Stimulated activated CD4-positive, alpha-beta T cell treated with anti-CD3 and anti-CD28 coated beads, Interleukin-1b, Interleukin-23, amount 100 ng/mL, for 1 hour (primary cell): Measurements from ENCODE around the gene NUP205.
A peak's percentile ranks its signal among the peaks of the same experiment; 100 is the strongest.

Experiments used
- DNase-seq, 2 donors: peaks; one replicate each; pipeline ENCODE4 v3.0.0-alpha.2; 2020; ENCODE audit warnings: low read depth in 2 of 2

NUP205 gene

DNA sequence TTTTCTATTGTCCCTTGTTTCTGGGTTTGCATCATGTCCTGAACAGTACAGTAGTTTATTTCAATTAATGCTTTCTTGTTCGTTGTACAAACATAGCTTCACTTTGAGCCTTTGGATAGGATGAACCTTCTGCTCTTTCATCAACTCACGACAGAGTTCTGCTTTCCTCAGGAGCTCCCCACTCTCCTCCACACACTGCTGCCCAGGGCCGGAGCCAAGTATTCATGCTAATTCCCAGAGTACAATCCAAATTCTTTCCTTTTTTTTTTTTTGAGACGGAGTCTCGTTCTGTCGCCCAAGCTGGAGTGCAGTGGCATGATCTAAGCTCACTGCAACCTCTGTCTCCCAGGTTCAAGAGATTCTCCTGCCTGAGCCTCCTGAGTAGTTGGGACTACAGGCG lies 7.5 kb upstream of the NUP205 start:
- no peak for DNase-seq

DNA sequence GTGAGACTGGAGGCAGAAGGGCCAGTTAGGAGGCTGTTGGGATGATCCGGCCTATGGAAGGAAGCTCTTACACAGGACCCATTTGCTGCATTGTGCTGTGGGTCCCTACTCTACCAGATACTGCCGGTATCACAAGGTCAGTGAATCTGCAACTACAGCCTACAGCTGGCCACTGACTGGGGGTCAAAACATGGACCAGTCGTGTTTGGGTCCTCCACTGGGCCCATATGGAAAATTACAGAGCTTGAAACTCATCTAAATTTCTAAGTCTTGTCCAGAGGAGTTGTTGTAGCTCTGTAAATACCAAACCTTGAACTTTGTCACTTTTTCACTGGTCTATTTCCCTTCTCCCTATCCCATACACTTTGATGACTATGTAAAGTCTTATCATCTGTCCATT lies 5.6 kb upstream of the NUP205 start:
- no peak for DNase-seq

DNA sequence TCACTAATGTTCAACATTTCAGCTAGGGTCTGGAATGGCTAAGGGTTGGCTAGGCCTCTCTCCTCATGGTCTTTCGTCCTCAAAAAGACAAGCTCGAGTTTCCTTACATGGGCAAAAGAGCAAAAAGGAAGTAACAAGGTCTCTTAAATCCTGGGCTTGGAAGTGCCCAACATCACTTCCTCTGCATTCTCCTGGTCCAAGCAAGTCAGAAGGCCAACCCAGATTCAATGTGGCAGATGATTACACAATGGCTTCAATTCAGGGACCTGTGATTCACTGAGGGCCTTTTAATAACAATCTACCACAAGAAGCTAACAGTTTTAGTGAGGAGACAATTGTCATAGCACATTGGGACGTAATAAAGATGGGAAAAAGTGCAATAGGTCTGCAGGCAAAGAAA lies 4.4 kb upstream of the NUP205 start:
- DNase-seq = no peak

DNA sequence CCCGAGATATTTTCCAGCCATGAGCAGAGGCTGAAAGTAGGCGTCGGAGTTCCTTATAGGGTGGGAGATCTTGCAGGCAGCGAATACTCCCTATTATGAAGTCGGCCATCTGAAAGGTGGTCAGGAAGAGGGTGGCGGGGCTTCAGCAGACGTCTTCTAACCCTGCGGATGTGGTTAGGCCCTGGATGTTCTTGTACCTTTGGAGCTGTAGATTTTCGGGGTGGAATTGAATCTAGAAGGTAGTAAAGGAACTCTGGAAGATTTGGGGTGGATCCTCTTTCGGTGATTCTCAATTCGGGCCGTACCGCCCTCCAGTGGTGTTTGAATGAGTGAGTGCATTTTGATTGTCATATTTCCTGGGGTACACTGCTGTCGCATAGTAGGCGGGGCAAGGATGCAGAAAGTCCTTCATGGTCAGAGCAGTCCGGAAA lies 635 bp downstream of the NUP205 start:
- DNase-seq = peak in 1 of 2 donors; percentile 26

DNA sequence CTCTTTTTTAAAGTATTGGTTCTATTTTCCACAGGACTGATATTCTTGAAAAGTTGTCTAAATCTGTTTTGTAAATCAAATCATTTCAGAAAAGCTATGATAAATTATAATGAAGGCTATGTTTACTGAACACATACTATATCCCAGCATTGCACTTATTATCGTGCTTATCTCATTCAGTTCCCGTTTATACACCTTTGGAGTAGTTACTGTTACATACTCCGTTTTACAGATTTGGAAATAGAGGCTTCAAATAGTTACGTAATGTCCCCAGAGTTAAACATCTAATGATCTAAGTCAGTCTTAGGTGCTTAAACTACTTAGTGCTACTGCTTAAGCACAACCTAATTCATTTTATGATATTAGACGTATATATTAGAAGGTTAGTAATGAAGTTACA lies 1.2 kb downstream of the NUP205 start:
- no peak for DNase-seq

DNA sequence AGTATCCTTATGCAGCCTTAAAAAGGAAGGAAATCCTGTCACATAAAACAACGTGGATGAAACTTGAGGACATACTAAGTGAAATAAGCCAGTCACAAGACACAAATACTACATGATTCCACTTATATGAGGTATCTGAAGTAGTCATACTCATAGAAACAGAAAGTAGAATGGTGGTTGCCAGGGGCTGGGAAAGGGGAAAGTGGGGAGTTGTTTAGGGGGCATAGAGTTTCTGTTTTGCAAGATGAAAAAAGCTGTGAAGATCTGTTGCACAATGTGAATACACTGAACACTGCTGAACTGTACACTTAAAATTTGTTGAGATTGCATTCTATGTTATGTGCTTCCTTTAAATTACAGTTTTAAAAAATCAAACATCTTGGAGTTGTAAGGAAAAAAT lies 2.9 kb downstream of the NUP205 start:
- DNase-seq = no peak

DNA sequence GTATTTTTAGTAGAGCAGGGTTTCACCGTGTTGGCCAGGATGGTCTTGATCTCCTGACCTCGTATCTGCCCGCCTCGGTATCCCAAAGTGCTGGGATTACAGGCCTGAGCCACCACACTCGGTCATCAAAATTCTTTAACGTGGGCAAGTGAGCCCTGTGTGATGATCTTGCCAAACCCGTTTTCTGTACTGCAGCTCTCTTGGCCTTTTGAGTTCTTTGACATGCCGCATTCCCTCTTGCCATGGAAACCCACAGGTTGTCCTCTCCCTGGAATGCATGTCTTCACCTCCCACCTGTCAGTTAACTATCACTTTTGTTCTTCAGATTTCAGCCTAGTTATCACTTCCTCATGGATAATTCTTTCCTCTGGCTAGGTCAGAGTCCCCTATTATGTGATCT lies 5.0 kb downstream of the NUP205 start:
- no peak for DNase-seq

DNA sequence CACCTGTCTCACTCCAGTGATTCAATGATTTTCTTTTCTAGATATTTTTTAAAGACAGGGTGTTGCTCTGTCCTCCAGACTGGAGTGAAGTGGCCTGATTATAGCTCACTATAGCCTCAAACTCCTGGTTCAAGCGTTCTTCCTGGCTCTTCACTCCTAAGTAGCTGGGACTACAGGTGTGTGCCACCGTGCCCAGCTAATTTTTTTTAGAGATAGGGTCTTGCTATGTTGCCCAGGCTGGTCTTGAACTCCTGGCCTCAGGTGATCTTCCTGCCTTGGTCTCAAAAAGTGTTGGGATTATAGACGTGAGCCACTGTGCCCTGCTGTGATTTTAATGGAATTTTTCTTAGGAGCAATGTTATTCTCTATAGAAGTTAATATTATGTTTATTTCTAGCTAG lies 14.1 kb downstream of the NUP205 start:
- DNase-seq = no peak

DNA sequence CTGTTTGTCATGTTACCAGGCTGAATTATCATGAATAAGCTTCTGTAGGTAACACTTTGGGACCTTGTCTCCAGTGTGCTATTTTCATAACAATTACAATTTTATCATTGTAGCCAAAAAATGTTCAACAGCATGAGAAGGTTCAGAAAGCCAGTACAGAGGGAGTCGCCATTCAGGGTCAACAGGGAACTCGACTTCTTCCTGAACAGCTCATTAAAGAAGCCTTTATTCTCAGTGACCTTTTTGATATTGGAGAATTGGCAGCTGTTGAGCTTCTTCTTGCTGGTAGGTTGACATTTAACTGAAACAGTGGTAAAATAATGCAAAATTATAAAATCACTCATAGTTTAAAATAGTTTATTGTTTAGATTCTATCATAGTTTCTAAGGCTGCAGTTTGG lies 15.8 kb downstream of the NUP205 start:
- no peak for DNase-seq

DNA sequence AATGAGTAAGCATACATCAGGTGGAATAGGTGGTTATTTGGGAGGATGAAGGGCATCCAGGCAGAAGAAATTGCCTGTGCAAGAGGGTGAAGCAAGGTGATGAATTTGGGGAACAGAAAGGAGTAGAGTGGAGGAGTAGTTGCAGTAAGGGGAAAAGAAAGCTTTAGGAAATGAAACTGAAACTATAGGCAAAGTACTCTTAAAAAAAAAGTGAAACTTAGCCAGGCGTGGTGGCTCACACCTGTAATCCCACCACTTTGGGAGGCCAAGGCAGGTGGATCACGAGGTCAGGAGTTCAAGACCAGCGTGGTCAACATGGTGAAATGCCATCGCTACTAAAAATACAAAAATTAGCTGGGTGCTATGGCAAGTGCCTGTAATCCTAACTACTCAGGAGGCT lies 17.6 kb downstream of the NUP205 start:
- no peak for DNase-seq

DNA sequence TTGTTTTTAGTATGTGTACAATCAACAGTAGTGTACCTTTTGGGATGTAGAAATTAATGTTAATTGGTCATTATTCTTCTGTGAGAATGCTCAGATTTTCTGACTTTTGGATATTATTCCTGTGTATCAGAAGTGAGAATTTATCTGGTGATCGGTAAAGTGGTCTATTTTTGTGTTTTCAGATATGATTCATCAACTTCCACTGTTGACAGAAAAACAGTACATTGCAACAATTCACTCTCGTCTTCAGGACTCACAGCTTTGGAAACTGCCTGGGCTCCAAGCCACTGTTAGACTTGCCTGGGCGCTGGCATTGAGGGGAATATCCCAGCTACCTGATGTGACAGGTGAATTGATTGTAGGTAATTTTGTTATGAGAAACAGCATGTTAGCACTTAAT lies 20.9 kb downstream of the NUP205 start:
- DNase-seq = no peak

DNA sequence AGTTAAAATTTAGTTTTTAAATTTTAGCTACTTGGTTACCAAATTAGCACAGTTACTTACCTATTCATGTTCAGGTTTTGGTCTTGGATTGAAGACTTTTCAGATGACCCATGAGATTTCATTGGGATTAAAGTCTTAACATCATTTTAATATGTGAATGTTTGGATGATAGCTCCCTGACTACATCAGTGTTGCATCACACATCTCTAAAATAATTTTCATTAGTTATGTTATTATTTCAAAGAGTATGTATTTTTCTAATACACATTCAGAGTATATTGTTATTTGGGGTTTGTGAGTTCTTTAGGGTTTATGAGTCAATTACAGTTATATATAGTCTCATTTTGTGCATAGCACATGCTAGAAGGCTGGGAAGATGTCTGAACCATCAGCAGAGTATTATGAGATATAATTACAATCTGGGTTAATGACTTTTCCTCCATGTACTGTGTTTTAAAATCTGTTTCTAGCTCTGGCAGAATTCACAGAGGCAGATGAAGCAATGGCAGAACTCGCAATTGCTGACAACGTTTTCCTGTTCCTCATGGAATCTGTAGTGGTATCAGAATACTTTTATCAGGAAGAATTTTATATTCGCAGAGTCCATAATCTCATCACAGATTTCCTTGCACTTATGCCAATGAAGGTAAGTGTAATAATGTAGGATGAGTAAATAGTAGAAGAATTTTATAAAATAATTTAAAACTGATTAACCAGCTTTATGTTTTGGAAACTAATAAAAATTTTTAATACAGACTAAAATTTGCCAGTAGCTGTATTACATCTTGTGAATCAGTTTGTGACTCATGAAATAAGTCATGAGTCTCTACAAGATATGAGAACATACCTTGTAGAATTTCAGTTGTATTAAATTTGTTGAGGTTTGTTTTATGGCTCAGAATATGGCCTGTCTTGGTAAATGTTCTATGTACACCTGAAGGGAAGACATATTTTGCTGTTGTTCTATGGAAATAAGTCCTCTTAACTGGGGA lies 26.9 kb downstream of the NUP205 start:
- no peak for DNase-seq

DNA sequence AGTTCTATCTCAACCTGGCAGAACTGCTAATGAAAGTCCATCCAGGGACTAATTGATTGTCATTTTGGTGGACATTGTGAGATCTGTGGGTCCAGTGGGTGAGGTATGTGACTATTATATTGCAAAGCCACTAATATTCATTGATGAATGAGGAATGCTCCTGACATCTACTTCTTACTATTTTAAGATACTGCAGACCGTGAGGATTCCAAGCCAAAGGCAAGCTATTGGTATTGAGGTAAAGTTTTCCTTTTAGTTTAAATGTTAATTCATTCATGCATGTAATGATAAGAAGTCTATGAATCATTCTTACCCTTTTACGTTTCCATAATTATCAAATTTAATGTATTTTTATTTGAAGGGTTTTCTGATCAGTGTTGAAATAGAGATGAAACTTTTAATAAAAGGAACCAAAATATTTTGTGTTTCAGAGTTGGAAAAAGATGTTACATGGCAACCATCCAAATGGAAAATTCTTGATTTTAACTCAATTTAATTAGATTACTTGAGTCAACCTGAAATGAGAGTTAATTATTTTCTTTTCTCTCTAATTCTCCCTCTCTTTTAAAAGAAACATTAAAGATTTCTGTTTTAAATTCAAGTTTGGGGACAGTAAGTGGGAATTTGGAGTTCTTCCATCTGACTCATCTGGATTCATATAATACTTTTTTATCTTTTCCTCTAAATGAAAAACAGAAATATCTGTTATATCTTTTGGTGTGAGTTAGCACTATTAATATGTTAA lies 39.6 kb downstream of the NUP205 start:
- no peak for DNase-seq

DNA sequence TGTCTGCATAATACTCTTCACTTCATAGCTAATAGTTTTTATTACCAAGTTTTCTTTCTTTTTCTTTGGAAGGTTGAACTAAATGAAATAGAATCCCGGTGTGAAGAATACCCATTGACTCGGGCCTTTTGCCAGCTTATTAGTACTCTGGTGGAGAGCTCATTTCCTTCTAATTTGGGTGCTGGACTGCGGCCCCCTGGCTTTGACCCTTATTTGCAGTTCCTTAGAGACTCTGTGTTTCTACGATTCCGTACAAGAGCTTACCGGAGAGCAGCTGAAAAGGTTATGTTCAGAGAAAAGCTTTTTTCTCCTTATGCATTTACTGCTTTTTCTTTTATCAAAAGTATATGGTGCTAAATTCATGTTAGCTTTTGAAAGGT lies 40.2 kb downstream of the NUP205 start:
- no peak for DNase-seq

DNA sequence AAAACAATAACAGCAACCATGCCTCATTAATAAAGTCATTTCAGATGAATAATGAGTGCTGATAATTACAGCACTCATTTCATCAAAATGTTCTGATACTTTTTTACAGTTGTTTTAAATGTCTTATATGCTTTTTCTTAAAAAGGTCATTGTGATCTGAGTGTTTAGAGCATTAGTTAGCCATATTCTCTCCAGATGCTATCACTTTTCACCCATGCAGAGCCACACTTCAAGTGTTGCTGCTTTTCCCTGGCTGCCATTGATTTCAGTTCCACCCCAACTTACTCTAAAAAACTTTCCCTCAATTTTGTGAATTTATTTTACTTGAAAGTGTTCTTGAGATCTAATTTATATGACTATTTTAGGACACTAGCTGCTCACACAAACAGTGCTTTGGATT lies 41.8 kb downstream of the NUP205 start:
- no peak for DNase-seq

DNA sequence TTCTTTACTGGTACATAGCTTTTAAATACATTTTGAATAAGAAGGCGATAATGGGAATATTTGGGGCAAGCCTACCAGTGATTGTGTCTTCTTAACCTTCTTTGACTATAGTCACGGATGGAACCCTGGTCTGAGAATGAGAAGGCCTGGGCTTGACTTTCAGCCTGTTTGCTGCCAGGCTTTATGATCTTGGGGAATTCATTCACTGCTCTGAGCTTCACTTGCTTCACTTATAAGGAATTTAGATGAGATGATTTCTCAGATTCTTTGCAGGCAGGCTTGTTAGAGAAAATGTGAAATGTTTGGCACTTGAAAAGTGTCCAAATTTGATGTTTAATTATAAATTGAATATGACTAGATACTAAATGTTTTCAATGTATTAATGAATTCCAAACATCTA lies 42.5 kb downstream of the NUP205 start:
- no peak for DNase-seq

DNA sequence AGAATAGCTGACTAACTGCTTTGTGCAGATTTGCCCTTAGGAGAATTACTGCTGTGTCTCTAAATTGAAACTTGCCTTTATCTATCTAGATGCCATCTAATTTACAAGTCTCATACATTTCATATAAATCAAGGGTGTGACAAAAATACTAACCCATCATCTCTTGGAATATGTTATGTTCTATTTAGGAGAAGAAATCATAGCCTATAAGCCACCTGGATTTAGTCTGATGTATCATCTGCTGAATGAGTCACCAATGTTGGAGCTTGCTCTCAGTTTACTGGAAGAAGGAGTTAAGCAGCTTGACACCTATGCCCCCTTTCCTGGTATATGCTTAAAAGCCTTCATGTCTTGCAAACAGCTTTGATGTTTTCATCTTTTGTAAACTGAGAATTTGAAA lies 43.5 kb downstream of the NUP205 start:
- no peak for DNase-seq

DNA sequence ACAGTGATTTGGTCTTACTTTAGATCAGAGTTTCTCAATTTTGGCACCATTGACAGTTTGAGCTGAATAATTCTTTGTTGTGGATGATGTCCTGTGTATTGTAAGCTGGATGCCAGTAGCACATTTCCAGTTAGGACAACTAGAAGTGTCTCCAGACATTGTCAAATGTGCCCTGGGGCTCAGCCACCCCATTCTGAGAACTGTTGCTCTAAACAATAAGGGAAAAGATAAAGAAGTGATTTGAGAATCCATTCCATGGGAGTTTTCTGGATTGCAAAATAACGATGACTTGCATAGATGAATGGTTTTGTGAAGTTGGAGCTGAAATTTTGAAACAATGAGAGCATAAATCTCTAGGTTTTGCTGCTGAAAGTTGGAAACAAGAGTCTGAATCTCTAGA lies 44.6 kb downstream of the NUP205 start:
- DNase-seq = no peak

DNA sequence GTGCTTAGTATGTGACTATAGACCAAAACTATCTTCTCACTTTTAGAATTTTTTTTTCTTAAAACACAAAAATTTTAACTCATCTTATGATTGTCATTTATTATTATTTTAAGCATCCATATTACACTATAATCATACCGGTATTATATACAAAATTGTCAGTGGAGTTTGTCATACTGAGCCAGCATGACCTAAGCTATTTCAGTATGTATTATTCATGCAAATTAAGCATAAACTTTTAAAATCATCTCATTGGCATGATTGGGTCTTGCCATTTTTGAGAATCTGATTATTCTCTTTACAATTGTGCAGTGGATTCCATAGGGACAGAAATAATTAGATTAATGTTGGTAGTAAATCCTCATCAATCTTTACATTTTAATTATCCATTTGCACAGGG lies 58.4 kb downstream of the NUP205 start:
- DNase-seq = no peak

DNA sequence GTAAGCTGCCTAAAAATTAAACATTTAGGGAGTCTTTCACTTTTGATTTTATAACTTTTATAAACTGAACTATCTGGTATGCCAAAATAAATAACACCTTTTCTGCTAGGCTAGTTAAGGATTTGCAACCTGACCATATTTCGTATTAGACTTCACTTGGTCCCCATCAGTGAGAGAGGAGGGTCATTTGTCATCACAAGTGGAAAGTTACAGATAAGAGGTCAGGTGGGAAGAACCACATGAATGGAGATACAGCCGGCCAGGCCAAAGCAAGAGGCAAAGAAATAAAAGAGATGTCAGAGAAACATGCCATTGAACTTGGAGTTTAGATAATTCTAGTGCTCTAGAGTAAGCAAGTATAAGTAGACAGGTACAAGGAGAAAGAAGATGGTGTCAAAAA lies 60.1 kb downstream of the NUP205 start:
- DNase-seq = no peak

DNA sequence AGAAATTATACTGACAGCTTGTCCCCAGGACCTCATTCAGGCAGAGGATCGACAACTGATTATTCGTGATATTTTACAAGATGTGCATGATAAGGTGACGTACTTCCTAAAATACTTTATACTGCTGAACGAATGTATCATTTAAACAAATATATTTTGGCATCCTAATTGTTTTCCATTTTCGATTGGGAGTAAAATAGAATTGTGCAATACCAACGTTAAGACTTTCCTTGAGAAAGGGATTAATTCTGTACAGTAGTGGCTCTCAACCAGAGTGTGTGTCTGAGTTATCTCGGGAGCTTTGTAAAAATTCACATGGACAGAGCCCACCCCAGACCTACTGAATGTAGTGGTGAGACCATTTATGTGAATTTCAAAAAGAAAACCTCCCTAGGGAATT lies 60.8 kb downstream of the NUP205 start:
- DNase-seq = no peak

DNA sequence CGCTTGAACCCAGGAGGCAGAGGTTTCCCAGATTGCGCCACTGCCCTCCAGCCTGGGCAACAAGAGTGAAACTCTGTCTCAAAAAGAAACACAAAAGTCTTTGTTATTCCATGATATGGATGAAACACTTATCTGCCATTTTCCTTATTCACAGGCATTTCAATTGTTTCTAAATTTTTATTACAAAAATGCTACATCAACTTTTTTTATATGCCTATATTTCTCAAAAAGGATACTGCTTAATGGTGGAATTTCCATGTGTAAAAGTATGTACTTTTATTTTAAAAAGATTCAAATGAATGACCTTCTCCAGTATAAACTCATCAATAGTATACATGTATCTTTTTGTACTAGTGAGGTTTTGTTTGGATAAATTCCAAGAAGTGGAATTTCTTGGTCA lies 62.7 kb downstream of the NUP205 start:
- no peak for DNase-seq
